Erythroblast (primary cell): ENCODE measurements around the gene FUBP3.

Source experiments
- GATA1 ChIP-seq: IDR thresholded peaks from 2 replicates; pipeline ENCODE4 v1.6.1; 2011; ENCODE audit warnings: low read depth, mild to moderate bottlenecking, control low read depth, low read length, moderate library complexity
- POLR2A ChIP-seq: IDR thresholded peaks from 2 replicates; pipeline ENCODE4 v1.6.1; 2011; ENCODE audit warnings: mild to moderate bottlenecking, low read length

GRCh38 chr9:130642926-130643325, 63.5 kb downstream of the FUBP3 start:
- no peak for TF ChIP-seq GATA1
- TF ChIP-seq POLR2A: no peak
